Activated CD8-positive, alpha-beta T cell treated with anti-CD3 and anti-CD28 coated beads for 36 hours (primary cell): Measurements from ENCODE around the gene OR10H1. TPM values are rescaled to one million over a fixed set of nuclear protein-coding genes. Genes with fewer than 3 reads are reported as not detected.
"Not testable (repeated sequence)": the region's sequence is repeated elsewhere in the genome, so short reads cannot be mapped to it uniquely, and the experiment has no call there.

Source experiments
- ATAC-seq: fragments of 200-7000 bp; cut with Tn5 transposase; one replicate; pipeline ENCODE4 v1.10.0; 2021; ENCODE audit warnings: mild to moderate bottlenecking, moderate library complexity
- CTCF ChIA-PET: fragments of 350-600 bp; sonication (Branson Sonifier 250); formaldehyde crosslinking; loops from one replicate; lab custom pipeline; 2021; ENCODE audit warnings: antibody characterized with exemption; lab: Charles Lee
- POLR2A ChIA-PET: fragments of 350-600 bp; sonication (Branson Sonifier 250); formaldehyde crosslinking; loops from one replicate; lab custom pipeline; 2021; ENCODE audit warnings: antibody characterized with exemption; lab: Charles Lee
- DNase-seq: peaks from one replicate; pipeline ENCODE4 v3.0.0-alpha.2; 2020
- H3K27ac Mint-ChIP-seq: one replicate; pipeline ENCODE4 v1.8.0; 2021; ENCODE audit warnings: mild to moderate bottlenecking, mixed read lengths
- H3K27me3 Mint-ChIP-seq: one replicate; pipeline ENCODE4 v1.8.0; 2021; ENCODE audit warnings: mixed read lengths
- H3K36me3 Mint-ChIP-seq: one replicate; pipeline ENCODE4 v1.8.0; 2021; ENCODE audit warnings: low read depth, mixed read lengths
- H3K4me1 Mint-ChIP-seq: one replicate; pipeline ENCODE4 v1.8.0; 2021; ENCODE audit warnings: low read depth, mixed read lengths
- H3K4me3 Mint-ChIP-seq: one replicate; pipeline ENCODE4 v1.8.0; 2021; ENCODE audit warnings: mild to moderate bottlenecking, moderate library complexity, mixed read lengths
- H3K9me3 Mint-ChIP-seq: one replicate; pipeline ENCODE4 v1.8.0; 2021; ENCODE audit warnings: mixed read lengths
- intact Hi-C: fragments of 100-400 bp; cut with micrococcal nuclease; formaldehyde crosslinking; loops from one replicate; pipeline ENCODE4 v1.10.0; 2022
- total RNA-seq, 2 experiments: library from RNA; stranded (reverse); gene quantifications; one replicate each; pipeline ENCODE4 v1.2.3, GENCODE V29; 2021
- TF ChIP-seq, protein P1 (sequence below): fragments of 200-600 bp; IDR thresholded peaks from one replicate; pipeline ENCODE4 v1.8.0; 2022; ENCODE audit warnings: antibody characterized with exemption, mild to moderate bottlenecking

OR10H1 gene
- total RNA-seq, 2 experiments from 2014 or later = not detected

DNA sequence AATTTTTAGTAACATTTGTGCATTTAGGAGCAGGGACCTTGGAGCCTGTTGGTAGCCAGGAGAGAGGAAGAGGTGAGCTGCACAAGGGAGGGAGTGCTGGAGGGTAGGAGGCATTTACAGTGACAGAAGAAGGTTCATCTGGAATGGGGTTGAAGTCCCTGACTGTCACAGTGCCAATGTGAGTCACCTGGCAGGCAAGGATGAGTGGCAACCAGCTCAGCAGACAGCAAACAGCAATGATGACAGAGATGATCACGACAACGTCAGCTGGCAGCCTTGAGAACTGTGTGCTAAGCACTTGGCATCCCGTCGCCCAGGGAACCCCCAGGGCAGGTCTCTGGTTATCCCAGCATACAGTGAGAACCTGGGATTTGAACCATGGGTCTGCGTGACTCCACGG lies 25.4 kb downstream of the OR10H1 start:
- H3K4me3 Mint-ChIP-seq = no peak overlapping the region
- POLR2A ChIA-PET = no interaction called here
- no peaks in the 10 kb centered on the region for H3K9me3 Mint-ChIP-seq
- DNase-seq (no peak), ATAC-seq (no peak)
- H3K4me1 Mint-ChIP-seq = no peaks in the 10 kb centered on the region
- TF ChIP-seq, protein P1, sequence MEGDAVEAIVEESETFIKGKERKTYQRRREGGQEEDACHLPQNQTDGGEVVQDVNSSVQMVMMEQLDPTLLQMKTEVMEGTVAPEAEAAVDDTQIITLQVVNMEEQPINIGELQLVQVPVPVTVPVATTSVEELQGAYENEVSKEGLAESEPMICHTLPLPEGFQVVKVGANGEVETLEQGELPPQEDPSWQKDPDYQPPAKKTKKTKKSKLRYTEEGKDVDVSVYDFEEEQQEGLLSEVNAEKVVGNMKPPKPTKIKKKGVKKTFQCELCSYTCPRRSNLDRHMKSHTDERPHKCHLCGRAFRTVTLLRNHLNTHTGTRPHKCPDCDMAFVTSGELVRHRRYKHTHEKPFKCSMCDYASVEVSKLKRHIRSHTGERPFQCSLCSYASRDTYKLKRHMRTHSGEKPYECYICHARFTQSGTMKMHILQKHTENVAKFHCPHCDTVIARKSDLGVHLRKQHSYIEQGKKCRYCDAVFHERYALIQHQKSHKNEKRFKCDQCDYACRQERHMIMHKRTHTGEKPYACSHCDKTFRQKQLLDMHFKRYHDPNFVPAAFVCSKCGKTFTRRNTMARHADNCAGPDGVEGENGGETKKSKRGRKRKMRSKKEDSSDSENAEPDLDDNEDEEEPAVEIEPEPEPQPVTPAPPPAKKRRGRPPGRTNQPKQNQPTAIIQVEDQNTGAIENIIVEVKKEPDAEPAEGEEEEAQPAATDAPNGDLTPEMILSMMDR = no peak
- peaks cover 7% of the 10 kb centered on the region for H3K27me3 Mint-ChIP-seq
- H3K27ac Mint-ChIP-seq = no peak overlapping the region
- no peaks in the 10 kb centered on the region for H3K36me3 Mint-ChIP-seq
- CTCF ChIA-PET = no interaction called here
- intact Hi-C loops = no loop called here

DNA sequence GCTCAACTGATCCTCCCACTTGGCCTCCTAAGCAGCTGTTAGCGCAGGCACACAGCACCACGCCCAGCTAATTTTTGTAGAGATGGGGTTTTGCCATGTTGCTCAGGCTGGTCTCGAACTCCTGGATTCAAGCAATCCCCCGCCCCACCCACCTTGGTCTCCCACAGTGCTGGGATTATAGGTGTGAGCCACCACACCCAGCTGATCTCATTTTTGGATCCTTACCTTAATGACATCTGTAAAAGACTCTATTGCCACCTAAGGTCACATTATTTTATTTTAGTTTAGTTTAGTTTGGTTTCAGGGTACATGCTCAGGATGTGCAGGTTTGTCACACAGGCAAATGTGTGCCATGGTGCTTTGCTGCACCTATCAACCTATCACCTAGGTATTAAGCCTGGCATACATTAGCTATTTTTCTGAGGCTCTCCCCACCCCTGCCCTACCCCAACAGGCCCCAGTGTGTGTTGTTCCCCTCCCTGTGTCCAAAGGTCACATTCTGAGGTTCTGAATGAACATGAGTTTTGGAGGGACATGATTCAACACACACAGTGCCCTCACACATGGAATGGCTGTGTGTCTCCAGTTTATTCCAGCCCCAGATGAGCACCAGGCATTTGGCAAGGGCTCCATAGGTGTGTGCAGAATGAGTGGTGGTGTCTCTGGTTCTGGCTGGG lies 26.7 kb downstream of the OR10H1 start:
- no peaks in the 10 kb centered on the region for H3K36me3 Mint-ChIP-seq
- ATAC-seq (no peak), DNase-seq (no peak)
- H3K4me1 Mint-ChIP-seq = no peaks in the 10 kb centered on the region
- CTCF ChIA-PET = no interaction called here
- TF ChIP-seq, protein P1 = no peak
- no peaks in the 10 kb centered on the region for H3K9me3 Mint-ChIP-seq
- no peak overlapping the region for H3K4me3 Mint-ChIP-seq
- POLR2A ChIA-PET = no interaction called here
- intact Hi-C loops = no loop called here
- peaks cover 7% of the 10 kb centered on the region for H3K27me3 Mint-ChIP-seq
- H3K27ac Mint-ChIP-seq = no peak overlapping the region

DNA sequence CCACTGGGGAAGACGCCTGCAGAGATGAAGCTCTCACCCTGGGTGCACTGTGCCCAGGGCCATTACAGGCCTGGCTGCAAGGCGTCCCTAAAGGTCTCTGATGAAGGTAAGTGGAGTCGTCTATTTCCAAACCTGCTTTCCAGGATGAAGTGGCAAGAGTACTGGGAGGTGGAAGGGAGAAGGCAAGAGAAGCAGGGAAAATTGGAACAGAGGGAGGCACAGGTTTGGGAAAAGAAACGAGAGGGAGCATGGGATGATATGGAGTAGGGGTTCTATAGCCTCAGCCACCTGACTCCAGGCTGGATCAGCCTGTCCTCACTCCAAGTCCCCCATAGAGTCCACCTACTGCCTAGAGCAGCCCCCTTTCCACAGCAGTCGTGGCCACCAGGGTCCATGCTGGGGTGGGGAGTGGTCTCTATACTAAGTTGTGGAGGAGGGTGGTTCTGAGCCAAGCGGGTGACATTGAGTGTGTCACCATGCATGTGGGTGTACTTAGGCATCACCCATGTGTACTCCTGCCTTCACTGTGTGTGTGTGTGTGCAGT lies 27.8 kb downstream of the OR10H1 start, which contains the start of gene OR10H5:
Gene OR10H5, plus strand, starts transcription at position 51 of the 545 bp plus-strand sequence. CDS start 6,388 bp downstream, outside the sequence.
- CTCF ChIA-PET = no interaction called here
- TF ChIP-seq, protein P1 = no peak
- no peak within 1 kb of the TSS for H3K4me3 Mint-ChIP-seq
- peaks cover 7% of the 10 kb centered on the region for H3K27me3 Mint-ChIP-seq
- no peak for DNase-seq
- intact Hi-C loops = no loop called here
- no peaks in the 10 kb centered on the region for H3K4me1 Mint-ChIP-seq
- H3K36me3 Mint-ChIP-seq = no peaks in the 10 kb centered on the region
- no peaks in the 10 kb centered on the region for H3K9me3 Mint-ChIP-seq
- POLR2A ChIA-PET = no interaction called here
- ATAC-seq = no peak
- no peak within 1 kb of the TSS for H3K27ac Mint-ChIP-seq

DNA sequence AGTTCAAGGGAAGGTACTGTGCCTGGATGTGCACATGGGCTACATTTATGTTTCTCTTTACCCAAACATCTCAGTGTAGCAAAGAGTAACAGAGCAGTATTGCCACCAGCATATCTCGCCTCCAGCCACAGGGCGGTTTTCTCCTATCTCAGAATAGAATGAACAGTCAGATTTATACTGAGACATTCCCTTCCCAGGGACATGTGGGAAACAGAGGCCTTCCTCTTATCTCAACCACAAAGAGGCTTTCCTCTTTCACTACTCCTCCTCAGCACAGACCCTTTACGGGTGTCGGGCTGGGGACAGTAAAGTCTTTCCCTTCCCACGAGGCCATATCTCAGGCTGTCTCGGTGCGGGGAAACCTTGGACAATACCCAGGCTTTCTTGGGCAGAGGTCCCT lies 32.6 kb downstream of the OR10H1 start:
- H3K27ac Mint-ChIP-seq, ATAC-seq, H3K4me3 Mint-ChIP-seq, intact Hi-C loops, DNase-seq, H3K9me3 Mint-ChIP-seq, POLR2A ChIA-PET, CTCF ChIA-PET, H3K27me3 Mint-ChIP-seq, H3K4me1 Mint-ChIP-seq, H3K36me3 Mint-ChIP-seq: not testable (repeated sequence)

DNA sequence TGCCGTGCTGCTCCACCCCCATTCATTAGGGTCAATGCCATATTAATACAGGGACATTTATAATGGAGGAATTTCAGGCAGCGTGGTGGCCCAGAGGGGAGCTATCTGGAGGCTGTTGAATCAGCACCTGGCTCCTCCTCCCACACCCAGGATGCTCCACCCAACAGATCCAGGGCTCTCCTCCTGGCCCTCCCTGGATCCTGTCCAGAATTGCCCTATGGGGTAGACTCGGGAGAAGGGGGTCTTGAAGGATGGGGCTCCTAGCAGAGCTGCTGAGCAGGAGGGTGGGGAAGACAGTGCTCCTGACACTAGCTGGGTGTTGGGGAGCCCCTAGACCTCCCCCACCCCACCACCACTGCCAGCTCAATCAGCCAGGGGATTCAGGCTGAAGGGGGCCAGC lies 33.3 kb downstream of the OR10H1 start:
- Mint-ChIP-seq H3K4me3 (no peak overlapping the region), H3K4me1 (no peaks in the 10 kb centered on the region), H3K27me3 (peaks cover 1% of the 10 kb centered on the region), H3K27ac (no peak overlapping the region), H3K9me3 (no peaks in the 10 kb centered on the region), H3K36me3 (no peaks in the 10 kb centered on the region)
- ChIA-PET CTCF (no interaction called here), POLR2A (no interaction called here)
- intact Hi-C loops = no loop called here
- TF ChIP-seq, protein P1 = no peak
- DNase-seq (no peak), ATAC-seq (no peak)
